ENCODE measurements around the gene PCDH8.

The PCDH8 gene, protein sequence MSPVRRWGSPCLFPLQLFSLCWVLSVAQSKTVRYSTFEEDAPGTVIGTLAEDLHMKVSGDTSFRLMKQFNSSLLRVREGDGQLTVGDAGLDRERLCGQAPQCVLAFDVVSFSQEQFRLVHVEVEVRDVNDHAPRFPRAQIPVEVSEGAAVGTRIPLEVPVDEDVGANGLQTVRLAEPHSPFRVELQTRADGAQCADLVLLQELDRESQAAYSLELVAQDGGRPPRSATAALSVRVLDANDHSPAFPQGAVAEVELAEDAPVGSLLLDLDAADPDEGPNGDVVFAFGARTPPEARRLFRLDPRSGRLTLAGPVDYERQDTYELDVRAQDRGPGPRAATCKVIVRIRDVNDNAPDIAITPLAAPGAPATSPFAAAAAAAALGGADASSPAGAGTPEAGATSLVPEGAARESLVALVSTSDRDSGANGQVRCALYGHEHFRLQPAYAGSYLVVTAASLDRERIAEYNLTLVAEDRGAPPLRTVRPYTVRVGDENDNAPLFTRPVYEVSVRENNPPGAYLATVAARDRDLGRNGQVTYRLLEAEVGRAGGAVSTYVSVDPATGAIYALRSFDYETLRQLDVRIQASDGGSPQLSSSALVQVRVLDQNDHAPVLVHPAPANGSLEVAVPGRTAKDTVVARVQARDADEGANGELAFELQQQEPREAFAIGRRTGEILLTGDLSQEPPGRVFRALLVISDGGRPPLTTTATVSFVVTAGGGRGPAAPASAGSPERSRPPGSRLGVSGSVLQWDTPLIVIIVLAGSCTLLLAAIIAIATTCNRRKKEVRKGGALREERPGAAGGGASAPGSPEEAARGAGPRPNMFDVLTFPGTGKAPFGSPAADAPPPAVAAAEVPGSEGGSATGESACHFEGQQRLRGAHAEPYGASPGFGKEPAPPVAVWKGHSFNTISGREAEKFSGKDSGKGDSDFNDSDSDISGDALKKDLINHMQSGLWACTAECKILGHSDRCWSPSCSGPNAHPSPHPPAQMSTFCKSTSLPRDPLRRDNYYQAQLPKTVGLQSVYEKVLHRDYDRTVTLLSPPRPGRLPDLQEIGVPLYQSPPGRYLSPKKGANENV

DNA sequence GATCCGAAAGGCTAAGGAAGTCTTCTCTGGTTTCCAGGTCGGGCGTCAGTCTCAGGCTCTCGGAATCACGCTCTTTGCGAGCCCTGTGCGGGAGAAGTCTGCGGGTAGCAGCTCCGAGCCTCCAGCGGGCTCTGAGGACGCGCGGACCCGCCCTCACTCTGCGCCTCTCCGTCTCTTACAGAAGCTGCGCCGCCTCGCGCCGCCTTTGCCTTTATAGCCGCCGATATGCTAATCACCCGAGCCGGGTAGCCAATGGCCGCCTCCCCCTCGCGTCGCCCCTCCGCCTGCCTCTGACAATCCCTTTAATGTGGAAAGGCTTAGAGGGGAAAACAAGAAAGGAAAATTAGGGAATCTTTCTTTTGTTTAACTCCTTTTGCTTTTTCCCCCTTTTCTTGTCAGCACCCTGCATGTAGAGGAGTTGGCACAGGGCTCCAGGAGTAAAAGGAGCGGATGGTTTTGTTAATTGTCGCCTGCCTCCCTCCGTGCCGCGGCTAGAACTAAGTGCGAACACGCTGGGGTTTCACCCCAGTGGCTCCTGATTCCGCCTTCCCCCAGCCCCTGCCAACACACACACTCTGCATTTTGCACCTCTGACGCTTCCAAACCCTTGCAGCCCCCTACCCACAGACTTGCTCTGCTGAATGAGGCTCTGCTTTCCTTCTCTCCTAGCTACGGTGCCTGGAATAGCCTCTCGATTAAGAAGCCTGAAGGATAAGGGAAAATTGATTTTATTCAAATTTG is at the start of gene PCDH8:
PCDH8 (minus strand) TSS at position 186 of the 741 bp plus-strand sequence. CDS start 204 bp downstream, outside the sequence.
- no peak for DNase-seq (ENCODE audit: low spot score)

DNA sequence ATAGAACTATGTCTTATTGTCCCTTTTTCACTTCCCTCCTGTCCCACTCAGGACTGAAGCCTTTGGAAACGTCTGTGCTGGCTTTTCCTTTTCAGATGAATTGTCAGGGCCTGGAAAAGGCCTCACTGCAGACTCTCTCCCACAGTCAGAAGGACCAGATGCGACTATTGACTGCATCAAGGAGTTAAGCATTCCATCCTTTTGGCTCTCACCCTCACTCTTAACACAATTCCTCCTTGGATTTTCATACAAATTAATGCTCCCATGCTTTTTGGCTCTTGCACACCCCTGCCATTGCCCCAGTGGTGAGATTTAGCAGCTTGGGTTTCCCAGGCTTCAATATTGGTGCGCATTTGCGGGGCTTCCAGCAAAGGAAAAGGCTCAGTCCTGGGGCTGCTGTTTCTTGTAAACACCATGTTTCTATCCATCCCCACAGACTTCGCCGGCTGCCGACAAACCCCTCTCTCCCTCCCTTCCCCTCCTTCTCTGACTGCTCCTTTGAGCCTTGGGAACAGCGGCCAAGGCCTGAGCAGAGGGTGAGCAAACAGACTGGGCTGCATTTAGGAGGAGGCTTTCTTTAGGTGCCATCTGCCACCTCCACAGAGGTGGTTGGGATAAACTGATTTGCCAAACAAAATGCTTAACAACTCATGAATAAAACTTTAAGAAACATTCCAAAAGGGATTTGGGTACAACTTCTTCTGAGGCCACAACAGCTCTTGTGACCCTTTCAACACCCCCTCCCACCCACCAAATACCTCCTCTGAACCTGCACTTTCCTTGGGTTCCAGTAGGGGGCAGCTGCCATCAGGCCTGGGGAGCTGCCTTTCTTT is 48.6 kb upstream of the PCDH8 start:
- no peak for DNase-seq (ENCODE audit: low spot score)

DNA sequence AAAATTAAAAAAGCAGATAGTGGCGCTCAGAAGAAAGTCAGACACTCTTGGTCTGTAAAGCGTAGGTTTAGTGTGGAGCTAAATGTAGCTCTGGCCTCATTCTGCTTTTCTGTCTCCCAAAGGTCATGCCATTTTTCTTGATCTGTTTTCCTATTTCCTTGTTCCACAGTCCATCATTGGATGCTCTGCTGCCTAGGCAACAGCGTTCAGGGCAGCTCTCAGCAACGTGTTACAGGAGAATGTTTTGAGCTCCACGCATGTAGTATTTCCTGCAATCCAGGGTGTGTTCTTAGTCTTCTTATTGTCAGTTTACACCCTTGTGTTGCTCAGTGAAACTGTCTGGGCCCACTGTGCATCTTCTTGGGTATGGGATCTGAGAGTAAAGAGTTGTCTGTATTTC is 46.0 kb upstream of the PCDH8 start:
- no peak for DNase-seq (ENCODE audit: low spot score)

DNA sequence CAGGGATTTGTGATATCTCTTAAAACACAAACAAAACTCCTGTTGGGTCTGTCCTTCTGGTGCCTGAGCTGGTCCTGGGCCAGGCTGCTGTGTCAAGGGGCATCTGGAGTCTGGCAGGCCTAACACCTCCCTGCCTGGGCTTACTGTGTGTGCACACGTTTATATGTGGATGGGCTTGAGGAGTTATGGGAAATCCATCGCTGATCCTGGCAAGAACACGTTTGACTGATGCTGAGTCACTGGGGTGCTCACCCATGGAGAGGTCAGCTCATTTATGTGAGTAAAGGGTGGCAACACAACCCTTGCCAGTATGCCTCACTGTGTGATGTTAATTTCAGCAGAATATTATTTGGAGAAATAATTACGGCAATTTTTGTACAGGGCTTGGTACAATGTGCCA is 44.5 kb upstream of the PCDH8 start:
- peak; percentile 62 for DNase-seq (ENCODE audit: low spot score)

DNA sequence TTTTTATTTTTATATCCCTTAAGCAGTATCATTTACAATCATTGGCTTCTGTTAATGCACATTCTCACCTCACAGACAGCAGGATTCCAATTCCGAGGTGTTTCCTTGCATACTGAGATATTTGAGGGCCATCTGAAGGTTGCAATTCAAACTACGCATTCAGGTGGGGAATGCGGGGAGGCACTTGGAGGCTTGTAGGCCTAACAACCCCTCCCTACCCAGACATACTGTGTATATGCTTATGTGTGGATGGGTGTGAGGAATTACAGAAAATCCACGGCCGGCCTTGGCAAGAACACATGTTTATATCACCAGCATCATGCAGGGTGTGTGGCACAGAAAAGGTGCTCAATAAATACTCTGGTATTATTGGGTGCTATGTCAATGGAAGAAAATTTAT is 43.3 kb upstream of the PCDH8 start:
- DNase-seq (ENCODE audit: low spot score), result no peak

DNA sequence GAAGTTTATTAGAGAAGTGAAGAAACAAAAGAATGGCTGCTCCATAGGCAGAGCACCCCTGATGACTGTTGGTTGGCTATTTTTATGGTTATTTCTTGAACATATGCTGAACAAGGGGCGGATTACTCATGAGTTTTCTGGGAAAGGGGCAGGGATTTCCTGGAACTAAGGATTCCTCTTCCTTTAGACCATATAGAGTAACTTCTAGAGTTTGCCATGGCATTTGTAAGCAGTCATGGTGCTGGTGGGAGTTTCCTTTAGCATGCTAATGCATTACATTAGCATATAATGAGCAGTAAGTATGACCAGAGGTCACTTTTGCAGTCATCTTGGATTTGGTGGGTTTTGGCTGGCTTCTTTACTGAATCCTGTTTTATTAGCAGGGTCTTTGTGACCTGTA is 38.7 kb upstream of the PCDH8 start:
- DNase-seq (ENCODE audit: low spot score), result no peak

DNA sequence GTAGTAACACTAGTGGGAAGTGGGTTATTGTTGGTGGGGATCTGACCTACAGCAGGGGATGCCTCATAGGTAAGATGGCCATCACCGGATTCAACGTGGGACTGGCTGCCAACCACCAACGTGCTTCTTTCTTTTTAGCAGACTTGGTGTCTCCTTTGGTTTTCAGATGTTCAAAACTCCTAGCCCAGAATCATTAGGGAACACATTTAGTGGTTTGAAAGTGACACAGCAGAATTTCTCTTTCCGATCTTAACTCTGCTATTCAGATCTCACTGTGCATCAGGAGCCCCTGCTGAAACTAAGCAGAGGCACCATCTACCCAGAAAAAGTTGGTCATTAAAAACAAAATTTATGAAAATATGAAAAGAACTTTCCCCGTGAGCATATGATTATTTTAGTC is 36.7 kb upstream of the PCDH8 start:
- no peak for DNase-seq (ENCODE audit: low spot score)

DNA sequence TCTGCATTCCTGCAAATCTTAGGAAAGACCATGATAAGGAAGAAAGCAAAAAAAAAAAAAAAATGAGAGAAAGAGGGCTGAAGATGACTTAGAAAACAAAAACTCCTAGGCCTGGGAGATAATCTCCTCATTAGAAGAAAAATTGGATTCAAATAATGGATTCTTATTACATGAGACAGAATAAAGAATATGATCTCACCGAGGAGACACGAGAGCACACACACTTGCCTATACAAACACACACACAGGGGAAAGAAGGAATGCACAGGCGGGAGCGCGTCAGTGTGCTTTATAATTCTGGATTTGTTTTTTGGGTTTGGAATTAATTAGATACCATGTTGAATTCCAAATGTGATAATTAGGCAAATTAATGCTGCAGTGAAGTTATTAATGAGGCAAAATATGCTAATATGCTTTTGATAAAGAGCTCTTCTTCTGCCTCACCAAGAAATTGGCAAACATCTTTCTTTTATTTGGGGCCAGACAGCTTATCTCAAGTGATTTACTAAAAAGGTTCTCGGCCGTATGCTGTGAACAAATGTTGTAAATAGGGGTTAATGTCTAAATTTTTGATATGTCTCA is 36.1 kb upstream of the PCDH8 start:
- no peak for DNase-seq (ENCODE audit: low spot score)

DNA sequence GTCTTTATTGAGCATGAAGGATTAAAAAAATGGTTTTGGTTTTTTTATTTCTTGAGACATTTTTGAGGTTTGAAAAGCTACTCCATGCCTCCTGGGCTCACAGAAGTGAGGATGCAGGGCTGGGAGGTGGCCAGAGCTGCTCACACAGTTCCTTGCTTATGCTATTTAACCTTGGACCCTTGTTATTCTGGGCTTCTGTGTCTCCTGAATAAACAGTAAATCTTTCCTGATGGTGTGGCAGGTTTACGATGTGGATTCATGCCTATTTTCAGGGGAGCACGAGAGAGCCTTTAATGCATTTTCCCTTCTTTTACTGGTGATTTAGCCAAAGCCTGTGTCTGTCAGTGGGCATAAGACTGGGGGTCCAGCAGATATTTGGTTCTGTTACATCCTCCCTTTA is 34.3 kb upstream of the PCDH8 start:
- DNase-seq (ENCODE audit: low spot score), result no peak

DNA sequence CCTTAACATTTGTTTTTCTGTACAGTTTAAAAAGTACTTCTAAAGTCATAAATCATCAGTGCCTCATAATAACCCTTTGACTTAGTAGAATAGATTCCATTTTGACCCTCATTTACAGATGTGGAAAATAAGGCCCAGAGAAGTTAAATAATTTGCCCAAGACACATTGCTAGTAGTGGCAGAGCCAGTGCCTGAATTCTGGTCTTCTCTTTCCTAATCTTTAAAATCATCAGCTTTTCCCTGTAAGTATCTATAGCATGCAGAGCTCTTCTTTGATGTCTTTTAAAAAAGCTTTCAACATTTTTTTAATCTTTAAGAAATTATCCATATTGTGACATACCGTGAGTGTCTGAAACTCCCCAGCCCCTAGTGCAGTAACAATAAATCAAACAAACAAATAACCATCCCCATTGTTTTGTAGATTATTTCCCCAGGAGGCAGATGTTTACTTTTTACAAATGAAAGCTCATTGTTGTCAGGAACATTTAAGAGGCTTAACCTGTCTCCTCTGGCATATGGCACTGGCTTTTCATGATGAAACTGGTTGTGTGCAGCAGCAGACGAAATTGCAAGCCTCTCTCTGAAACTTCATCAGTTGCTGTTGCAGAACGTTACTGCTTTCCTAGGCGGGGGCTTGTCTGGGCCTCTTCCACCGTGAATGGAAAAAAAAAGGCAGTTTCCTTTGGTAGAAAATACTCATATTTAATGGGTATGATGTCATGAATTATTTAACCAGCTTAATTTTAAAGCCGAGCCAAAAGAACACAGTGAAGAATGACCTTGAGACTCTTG is 31.7 kb upstream of the PCDH8 start:
- DNase-seq (ENCODE audit: low spot score), result no peak

DNA sequence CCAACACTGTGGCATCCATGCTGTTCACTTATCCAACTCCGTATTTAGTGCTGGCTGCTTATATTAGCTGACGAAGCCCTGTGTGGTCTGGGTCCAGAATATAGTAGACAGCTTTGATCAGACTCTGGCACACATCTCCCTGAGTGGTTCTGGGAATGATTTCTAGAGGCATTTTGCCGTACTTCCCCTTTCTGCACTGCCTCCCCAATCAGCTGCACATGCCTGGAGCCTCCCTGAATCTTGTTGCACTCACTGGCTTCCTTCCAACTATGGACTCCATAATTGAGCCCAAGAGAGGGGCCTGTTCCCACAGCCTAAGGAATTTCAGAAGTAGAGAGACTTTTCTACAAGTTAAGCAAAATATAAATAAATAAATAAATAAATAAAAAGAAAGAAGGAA is 30.4 kb upstream of the PCDH8 start:
- no peak for DNase-seq (ENCODE audit: low spot score)

DNA sequence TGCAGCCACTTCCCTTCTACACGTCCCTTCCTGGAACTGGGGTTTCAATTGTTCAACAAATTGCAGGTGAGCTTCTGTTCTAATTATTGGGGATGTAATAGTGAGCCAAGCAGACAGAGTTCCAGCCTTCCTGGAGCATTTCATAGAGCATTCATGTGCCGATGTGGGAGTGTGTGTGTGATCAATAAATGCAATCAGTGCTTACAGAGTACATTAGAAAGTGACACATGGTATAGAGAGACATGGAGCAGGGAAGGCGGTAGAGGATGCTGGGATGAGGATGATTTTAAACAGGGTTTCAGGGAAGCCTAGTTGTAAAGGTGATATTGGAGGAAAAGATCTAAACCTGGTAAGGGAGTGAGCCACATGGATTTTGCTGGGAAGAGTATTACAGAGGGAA is 21.7 kb upstream of the PCDH8 start:
- DNase-seq (ENCODE audit: low spot score), result no peak

DNA sequence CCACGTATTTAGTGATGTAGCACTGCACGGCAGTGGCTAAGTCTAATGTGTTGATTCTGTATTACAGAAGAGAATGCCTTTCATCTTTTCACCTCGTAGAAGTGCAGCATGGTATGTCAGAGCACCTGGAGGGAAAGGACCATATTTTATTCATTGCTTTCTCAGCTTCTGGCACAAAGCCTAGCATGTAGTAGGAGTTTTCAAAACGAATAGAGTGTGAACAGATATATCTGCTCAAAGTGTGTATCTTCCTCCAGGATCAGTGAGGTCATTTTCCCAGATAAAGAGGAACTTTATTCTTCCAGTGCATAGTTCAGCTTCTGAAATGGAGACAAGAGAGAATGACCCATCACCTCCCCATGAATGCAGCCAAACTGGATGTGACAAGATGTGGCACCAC is 21.2 kb upstream of the PCDH8 start:
- DNase-seq (ENCODE audit: low spot score), result no peak

DNA sequence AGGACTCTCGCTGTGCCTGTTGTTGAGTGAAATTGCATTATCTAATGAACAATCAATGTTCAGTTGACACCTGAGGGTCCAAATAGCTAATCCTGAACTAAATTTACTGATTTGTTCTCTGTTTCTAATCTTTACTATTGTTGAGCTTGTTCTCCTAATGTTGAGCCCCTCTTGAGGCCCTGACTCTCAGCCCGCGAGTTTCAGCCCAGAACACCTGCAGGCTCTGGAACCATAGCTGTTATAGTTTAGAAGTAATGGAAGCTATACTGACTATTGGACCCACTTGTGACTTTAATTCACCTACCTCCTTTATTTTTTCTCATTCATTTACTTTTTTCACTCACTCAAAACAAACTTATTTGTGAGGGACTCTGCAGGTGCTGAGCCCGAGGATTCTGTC is 20.6 kb upstream of the PCDH8 start:
- no peak for DNase-seq (ENCODE audit: low spot score)

DNA sequence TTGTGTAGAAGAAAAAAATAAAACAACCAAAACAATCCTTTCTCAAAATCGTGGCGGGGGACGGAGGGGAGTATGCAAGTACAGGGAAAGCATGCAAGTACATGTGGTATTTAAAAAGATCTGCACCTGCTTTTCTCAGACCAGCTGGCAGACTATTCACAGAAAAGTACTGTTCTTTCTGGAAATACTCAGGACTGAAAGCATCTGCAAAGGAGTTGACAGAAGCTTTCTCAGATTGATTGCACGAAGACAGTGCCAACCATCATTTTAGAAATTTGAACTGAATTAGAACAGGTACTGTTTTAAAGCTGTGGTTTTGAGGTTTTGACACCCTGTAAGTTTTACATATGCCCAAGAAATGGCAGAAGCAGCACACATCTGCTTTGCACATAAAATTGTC is 19.8 kb upstream of the PCDH8 start:
- no peak for DNase-seq (ENCODE audit: low spot score)

DNA sequence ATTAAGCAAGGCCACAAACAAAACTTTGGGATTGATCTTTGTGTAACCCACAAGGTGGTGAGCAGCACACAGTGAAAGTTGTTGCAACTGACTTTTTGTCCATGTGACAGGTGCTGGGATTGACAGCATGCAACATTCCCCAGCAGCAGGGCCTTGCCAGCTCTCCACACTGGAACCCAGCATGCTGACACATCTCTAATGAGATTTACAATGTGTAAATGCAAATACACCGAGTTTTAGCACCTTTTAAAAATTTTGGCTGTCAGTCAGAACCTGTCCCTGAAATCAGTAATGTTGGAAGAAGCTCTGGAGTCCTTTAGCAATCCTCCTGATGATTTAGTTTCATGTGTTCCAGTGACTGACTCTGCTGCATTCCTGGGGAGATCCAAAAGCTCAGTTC is 16.5 kb upstream of the PCDH8 start:
- no peak for DNase-seq (ENCODE audit: low spot score)

DNA sequence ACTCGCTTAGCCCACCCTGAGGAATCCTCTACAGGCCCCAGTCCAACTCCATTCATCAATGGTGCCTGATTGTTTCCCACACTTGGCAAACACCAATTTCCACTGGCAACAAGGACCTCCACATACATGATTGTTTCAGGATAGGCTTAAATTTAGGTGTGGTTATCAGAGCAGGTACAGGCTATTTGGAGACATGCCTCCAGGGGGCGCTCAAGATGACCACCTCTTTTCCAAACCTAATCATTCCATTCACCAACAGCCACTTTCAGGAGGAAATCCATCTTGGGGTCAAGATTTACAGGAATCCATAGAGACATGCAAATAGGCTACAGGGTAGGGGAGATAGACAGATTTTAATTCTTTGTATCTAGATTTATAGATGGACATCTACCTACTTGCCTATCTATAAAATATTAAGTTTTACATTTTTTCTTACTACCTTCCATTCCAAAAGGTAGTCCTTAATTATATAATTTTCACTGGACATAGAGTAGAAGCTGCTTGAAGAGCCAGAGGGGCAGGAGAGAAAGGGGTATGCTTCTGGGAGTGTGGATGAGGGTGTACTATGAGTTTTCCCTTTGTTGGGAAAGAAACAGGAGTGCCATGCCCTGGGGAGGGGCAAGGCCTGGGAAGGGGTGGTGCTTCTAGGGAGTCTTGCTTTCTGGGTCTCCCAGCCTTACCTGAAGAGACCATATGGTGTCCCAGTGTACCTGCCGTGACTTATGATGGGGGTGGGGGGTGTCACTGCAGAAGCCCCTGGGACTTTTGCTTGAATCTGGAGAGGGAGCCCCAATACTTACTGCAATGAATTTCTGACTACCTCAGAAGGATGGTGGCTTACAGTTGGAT is 14.1 kb upstream of the PCDH8 start:
- DNase-seq (ENCODE audit: low spot score), result peak; percentile 9

DNA sequence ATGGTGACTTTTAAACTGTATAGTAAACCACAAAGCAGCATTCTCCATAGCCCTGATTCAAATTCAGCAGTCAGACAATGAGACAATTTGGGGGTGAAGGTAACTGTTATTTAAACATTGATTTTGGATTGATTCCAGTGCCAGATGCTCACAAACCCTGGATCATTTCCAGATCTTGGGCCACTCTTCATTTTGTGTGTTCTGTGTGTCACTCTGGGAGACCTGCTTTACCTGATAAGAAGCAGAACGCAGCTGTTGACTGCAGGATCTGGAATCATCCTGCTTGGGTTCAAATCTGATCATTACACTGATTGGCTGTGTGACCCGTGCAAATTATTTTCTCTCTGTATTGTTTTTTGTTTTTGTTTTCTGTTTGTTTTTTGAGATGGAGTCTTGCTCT is 4.0 kb upstream of the PCDH8 start:
- DNase-seq (ENCODE audit: low spot score), result no peak
